HepG2 (cell line): ENCODE results near the gene GALNT15. TPM values are rescaled to one million over a fixed set of nuclear protein-coding genes. Genes with fewer than 3 reads are reported as not detected.

Experiments used
- AFF4 ChIP-seq: sonication (generic); formaldehyde crosslinking; IDR thresholded peaks from 2 replicates; pipeline ENCODE4 v1.4.0; 2020; ENCODE audit warnings: missing genetic modification reagents
- GTF3A ChIP-seq: sonication (generic); formaldehyde crosslinking; conservative IDR thresholded peaks from 2 replicates; pipeline ENCODE4 v1.4.0; 2020; ENCODE audit warnings: mild to moderate bottlenecking, missing genetic modification reagents
- HMGXB3 ChIP-seq: sonication (generic); formaldehyde crosslinking; IDR thresholded peaks from 2 replicates; pipeline ENCODE4 v1.4.0; 2020; ENCODE audit warnings: missing genetic modification reagents, borderline replicate concordance
- MAFF ChIP-seq: IDR thresholded peaks from 2 replicates; pipeline ENCODE4 v1.6.1; 2011; ENCODE audit warnings: low read depth, low read length, improper control_type of control experiment
- MLLT10 ChIP-seq: sonication (generic); formaldehyde crosslinking; IDR thresholded peaks from 2 replicates; pipeline ENCODE4 v1.4.0; 2020; ENCODE audit warnings: missing genetic modification reagents
- MXD3 ChIP-seq: IDR thresholded peaks from 2 replicates; pipeline ENCODE4 v1.6.1; 2016; ENCODE audit warnings: mild to moderate bottlenecking, missing biosample characterization, missing genetic modification reagents
- NONO ChIP-seq, 2 experiments: fragments of 450-650 bp in 1 of 2; sonication (generic) in 1 of 2; formaldehyde crosslinking in 1 of 2; IDR thresholded peaks in 1 of 2; conservative IDR thresholded peaks in 1 of 2; 2 replicates each; pipeline versions ENCODE4 v1.6.1 to v1.8.0; 2017 to 2022; ENCODE audit warnings: mild to moderate bottlenecking in 1 of 2, missing genetic modification reagents in 1 of 2, moderate library complexity in 1 of 2
- REPIN1 ChIP-seq: sonication (generic); formaldehyde crosslinking; IDR thresholded peaks from 2 replicates; pipeline ENCODE4 v1.8.0; 2022; ENCODE audit warnings: missing genetic modification reagents, low read depth, mild to moderate bottlenecking, borderline replicate concordance
- TFDP1 ChIP-seq: IDR thresholded peaks from 2 replicates; pipeline ENCODE4 v1.6.1; 2016; ENCODE audit warnings: missing compliant biosample characterization, missing genetic modification reagents, borderline replicate concordance
- ZNF275 ChIP-seq: sonication (generic); formaldehyde crosslinking; IDR thresholded peaks from 2 replicates; pipeline ENCODE4 v1.8.0; 2022; ENCODE audit warnings: missing genetic modification reagents, mild to moderate bottlenecking, inconsistent platforms, borderline replicate concordance
- ZNF501 ChIP-seq: sonication (generic); formaldehyde crosslinking; IDR thresholded peaks from 2 replicates; pipeline ENCODE4 v1.5.1; 2020; ENCODE audit warnings: mild to moderate bottlenecking, moderate library complexity, missing genetic modification reagents
- ZNF878 ChIP-seq: sonication (generic); formaldehyde crosslinking; IDR thresholded peaks from 2 replicates; pipeline ENCODE4 v1.8.1; 2023; ENCODE audit warnings: mild to moderate bottlenecking, missing genetic modification reagents, moderate library complexity
- polyA plus RNA-seq, 8 experiments: library from polyadenylated mRNA; depleted of rRNA in 3 of 8; stranded (reverse) in 7 of 8; unstranded in 1 of 8; fragments of >200 nt; fragmentation: Illumina TruSeq in 4 of 8; extraction: Trizol in 4 of 8; gene quantifications; 2 replicates each; pipeline versions ENCODE4 v1.2.1 to v1.2.3, GENCODE V29; 2011 to 2016; ENCODE audit warnings: low read depth in 4 of 8, missing spikeins in 1 of 8, mixed read lengths in 1 of 8; ENCODE audit not compliant: insufficient read depth in 1 of 8
- total RNA-seq, 5 experiments: library from RNA; depleted of rRNA; stranded (reverse); fragments of >200 nt; fragmentation: Illumina TruSeq; extraction: Trizol; gene quantifications; 2 replicates each; pipeline ENCODE4 v1.2.3, GENCODE V29; 2016; ENCODE audit warnings: low read depth in 1 of 5

The GALNT15 gene
- total and polyA plus RNA-seq, 2 of the 13 experiments (the other 11 are each of a cell fraction or from before 2014, with no cell fraction given) = 0.02 to 0.04 TPM

- TF ChIP-seq AFF4 (no peak), ZNF878 (no peak), REPIN1 (CRISPR knock-in tag) (no peak), ZNF501 (CRISPR knock-in tag) (no peak), ZNF275 (no peak), HMGXB3 (CRISPR knock-in tag) (no peak), MXD3 (CRISPR knock-in tag) (no peak), MAFF (no peak), MLLT10 (CRISPR knock-in tag) (no peak), NONO (IDR thresholded peaks at IDR 0.05) (no peak), NONO (CRISPR knock-in tag; conservative IDR thresholded peaks at IDR 0.05) (no peak; the same call in 1 of the 2 replicates), GTF3A (CRISPR knock-in tag) (no peak), TFDP1 (CRISPR knock-in tag) (no peak)
Observed at GRCh38 chr3:16177962-16178627, 3.6 kb downstream of the GALNT15 start (continued).
